ENCODE results near the gene KCNQ1.

Gene KCNQ1

GRCh38 chr11:2411446-2412305, 33.1 kb upstream of the KCNQ1 start:
- DNase-seq = no peak

- DNase-seq = no peak
These were observed 32.5 kb upstream of the KCNQ1 start for GRCh38 chr11:2412323-2412722.

- no peak for DNase-seq
These were observed 30.8 kb upstream of the KCNQ1 start for GRCh38 chr11:2413742-2414579.

GRCh38 chr11:2414616-2415015, 30.2 kb upstream of the KCNQ1 start:
- no peak for DNase-seq

GRCh38 chr11:2415171-2415570, 29.6 kb upstream of the KCNQ1 start:
- DNase-seq = no peak

GRCh38 chr11:2415601-2416380, 29.0 kb upstream of the KCNQ1 start:
- DNase-seq = no peak

- no peak for DNase-seq
These were observed 28.0 kb upstream of the KCNQ1 start for GRCh38 chr11:2416765-2417164.

GRCh38 chr11:2417856-2418692, 26.7 kb upstream of the KCNQ1 start:
- DNase-seq = no peak

- no peak for DNase-seq
These were observed 26.0 kb upstream of the KCNQ1 start for GRCh38 chr11:2418693-2419360.

- DNase-seq = peak; percentile 63
These were observed 24.9 kb upstream of the KCNQ1 start for GRCh38 chr11:2419638-2420501.

- peak; percentile 62 for DNase-seq
These were observed 24.1 kb upstream of the KCNQ1 start for GRCh38 chr11:2420502-2421225.

GRCh38 chr11:2421226-2421994, 23.4 kb upstream of the KCNQ1 start:
- no peak for DNase-seq

GRCh38 chr11:2421996-2422395, 22.8 kb upstream of the KCNQ1 start:
- no peak for DNase-seq

- DNase-seq = no peak
These were observed 22.2 kb upstream of the KCNQ1 start for GRCh38 chr11:2422461-2423156.

GRCh38 chr11:2423157-2424025, 21.4 kb upstream of the KCNQ1 start:
- no peak for DNase-seq

- no peak for DNase-seq
These were observed 19.9 kb upstream of the KCNQ1 start for GRCh38 chr11:2424811-2425495.

- DNase-seq = no peak
These were observed 19.3 kb upstream of the KCNQ1 start for GRCh38 chr11:2425506-2425905.
